Progenitor cell of endocrine pancreas (in vitro differentiated cells): ENCODE data around the gene FMN2. TPM values are rescaled to one million over a fixed set of nuclear protein-coding genes. Genes with fewer than 3 reads are reported as not detected.

ENCODE experiments used
- DNase-seq: peaks from one replicate; pipeline ENCODE4 v3.0.0; 2021; ENCODE audit warnings: low spot score; ENCODE audit not compliant: unreplicated experiment
- H3K27ac Mint-ChIP-seq: 2 replicates; pipeline ENCODE4 v1.8.0; 2021; ENCODE audit warnings: mild to moderate bottlenecking, moderate library complexity, mixed read lengths
- H3K27me3 Mint-ChIP-seq: 2 replicates; pipeline ENCODE4 v1.8.0; 2021; ENCODE audit warnings: mixed read lengths
- H3K36me3 Mint-ChIP-seq: 2 replicates; pipeline ENCODE4 v1.8.0; 2022; ENCODE audit warnings: mixed read lengths; ENCODE audit not compliant: insufficient read depth
- H3K4me1 Mint-ChIP-seq: 2 replicates; pipeline ENCODE4 v1.8.0; 2021; ENCODE audit warnings: low read depth, mixed read lengths
- H3K4me3 Mint-ChIP-seq: 2 replicates; pipeline ENCODE4 v1.8.0; 2021; ENCODE audit warnings: low read depth, mild to moderate bottlenecking, moderate library complexity, mixed read lengths
- H3K9me3 Mint-ChIP-seq: 2 replicates; pipeline ENCODE4 v1.8.0; 2021; ENCODE audit warnings: low read depth, mixed read lengths
- total RNA-seq: library from RNA; stranded (reverse); gene quantifications from 2 replicates; pipeline ENCODE4 v1.2.1, GENCODE V29; 2021
- TF ChIP-seq, protein P1 (sequence below): fragments of 200-600 bp; sonication (generic); IDR thresholded peaks from one replicate; pipeline ENCODE4 v1.5.0; 2021; ENCODE audit warnings: antibody characterized with exemption, mild to moderate bottlenecking; ENCODE audit not compliant: unreplicated experiment

The FMN2 gene
- total RNA-seq, 1 donor from 2014 or later: 3.2 TPM

DNA sequence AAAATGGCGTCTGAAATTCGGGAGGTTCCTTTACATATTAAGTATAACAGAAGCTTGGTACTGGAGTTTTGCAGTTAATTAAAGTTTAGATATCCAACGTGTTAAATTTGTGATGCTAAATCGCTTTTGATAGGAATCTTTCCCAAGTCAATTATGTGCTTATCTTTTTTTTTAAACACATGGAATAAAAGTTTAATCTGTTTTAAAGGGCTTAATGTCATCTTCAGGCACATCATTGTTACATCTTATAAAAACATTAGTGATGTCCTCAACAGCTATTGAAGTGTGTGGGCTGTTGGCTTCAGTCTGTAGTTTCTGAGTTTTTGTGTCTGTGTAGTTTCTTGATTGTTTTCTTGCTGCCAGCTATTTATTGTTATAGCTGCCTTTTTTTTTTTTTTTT, 5.3 kb downstream of the FMN2 start:
- TF ChIP-seq, protein P1, sequence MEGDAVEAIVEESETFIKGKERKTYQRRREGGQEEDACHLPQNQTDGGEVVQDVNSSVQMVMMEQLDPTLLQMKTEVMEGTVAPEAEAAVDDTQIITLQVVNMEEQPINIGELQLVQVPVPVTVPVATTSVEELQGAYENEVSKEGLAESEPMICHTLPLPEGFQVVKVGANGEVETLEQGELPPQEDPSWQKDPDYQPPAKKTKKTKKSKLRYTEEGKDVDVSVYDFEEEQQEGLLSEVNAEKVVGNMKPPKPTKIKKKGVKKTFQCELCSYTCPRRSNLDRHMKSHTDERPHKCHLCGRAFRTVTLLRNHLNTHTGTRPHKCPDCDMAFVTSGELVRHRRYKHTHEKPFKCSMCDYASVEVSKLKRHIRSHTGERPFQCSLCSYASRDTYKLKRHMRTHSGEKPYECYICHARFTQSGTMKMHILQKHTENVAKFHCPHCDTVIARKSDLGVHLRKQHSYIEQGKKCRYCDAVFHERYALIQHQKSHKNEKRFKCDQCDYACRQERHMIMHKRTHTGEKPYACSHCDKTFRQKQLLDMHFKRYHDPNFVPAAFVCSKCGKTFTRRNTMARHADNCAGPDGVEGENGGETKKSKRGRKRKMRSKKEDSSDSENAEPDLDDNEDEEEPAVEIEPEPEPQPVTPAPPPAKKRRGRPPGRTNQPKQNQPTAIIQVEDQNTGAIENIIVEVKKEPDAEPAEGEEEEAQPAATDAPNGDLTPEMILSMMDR: no peak
- H3K4me3 Mint-ChIP-seq: no peak overlapping the region

GRCh38 chr1:240098534-240098933, 6.9 kb downstream of the FMN2 start:
- TF ChIP-seq, protein P1: no peak
- Mint-ChIP-seq H3K27ac (no peak overlapping the region), H3K27me3 (peaks cover 64% of the 10 kb centered on the region)

More for the DNA sequence above, 5.3 kb downstream of the FMN2 start:
- Mint-ChIP-seq H3K36me3 (no peaks in the 10 kb centered on the region), H3K27me3 (peaks cover 61% of the 10 kb centered on the region), H3K27ac (no peak overlapping the region), H3K4me1 (no peaks in the 10 kb centered on the region), H3K9me3 (no peaks in the 10 kb centered on the region)
- DNase-seq: no peak

GRCh38 chr1:240099329-240099728, 7.6 kb downstream of the FMN2 start:
- no peak for DNase-seq
- H3K27ac Mint-ChIP-seq: no peak overlapping the region
- peaks cover 60% of the 10 kb centered on the region for H3K27me3 Mint-ChIP-seq
- no peak overlapping the region for H3K4me3 Mint-ChIP-seq
- no peaks in the 10 kb centered on the region for H3K4me1 Mint-ChIP-seq
- no peaks in the 10 kb centered on the region for H3K9me3 Mint-ChIP-seq
- TF ChIP-seq, protein P1: no peak
- no peaks in the 10 kb centered on the region for H3K36me3 Mint-ChIP-seq

More at GRCh38 chr1:240098534-240098933, 6.9 kb downstream of the FMN2 start:
- no peaks in the 10 kb centered on the region for H3K36me3 Mint-ChIP-seq
- H3K9me3 Mint-ChIP-seq: no peaks in the 10 kb centered on the region
- no peak for DNase-seq
- H3K4me3 Mint-ChIP-seq: no peak overlapping the region
- no peaks in the 10 kb centered on the region for H3K4me1 Mint-ChIP-seq

GRCh38 chr1:240099748-240100147, 8.1 kb downstream of the FMN2 start:
- H3K4me3 Mint-ChIP-seq: no peak overlapping the region
- H3K27ac Mint-ChIP-seq: no peak overlapping the region
- H3K9me3 Mint-ChIP-seq: no peaks in the 10 kb centered on the region
- no peaks in the 10 kb centered on the region for H3K4me1 Mint-ChIP-seq
- no peak for DNase-seq
- no peaks in the 10 kb centered on the region for H3K36me3 Mint-ChIP-seq
- TF ChIP-seq, protein P1: no peak
- peaks cover 59% of the 10 kb centered on the region for H3K27me3 Mint-ChIP-seq

DNA sequence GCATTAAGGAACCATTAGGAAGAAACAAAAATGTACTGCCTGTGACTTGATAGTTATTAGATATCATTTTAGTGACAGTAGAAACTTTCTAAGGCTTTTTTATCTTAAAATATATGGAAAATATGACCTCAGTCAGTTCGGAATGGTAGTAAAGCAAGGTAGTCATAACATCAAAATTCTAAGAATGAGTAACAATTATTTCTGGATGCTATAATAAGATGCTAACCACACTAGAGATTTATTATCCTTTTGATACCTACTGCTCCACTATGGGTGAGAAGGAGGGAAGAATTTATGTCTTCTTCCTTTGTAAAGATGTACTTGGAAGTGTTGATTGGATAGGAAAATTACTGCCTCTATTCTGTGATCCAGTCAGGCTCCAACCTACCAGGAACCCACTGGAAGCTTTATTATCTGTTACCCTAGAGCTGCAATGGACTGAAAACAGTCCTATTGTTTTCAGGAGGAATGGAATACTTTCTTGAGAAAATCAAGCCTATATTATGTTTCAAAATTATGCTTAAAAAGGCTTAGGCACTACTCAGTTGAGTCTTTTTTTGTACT, 8.8 kb downstream of the FMN2 start:
- no peak overlapping the region for H3K4me3 Mint-ChIP-seq
- H3K9me3 Mint-ChIP-seq: no peaks in the 10 kb centered on the region
- no peak for DNase-seq
- peaks cover 55% of the 10 kb centered on the region for H3K27me3 Mint-ChIP-seq
- no peaks in the 10 kb centered on the region for H3K4me1 Mint-ChIP-seq
- TF ChIP-seq, protein P1: no peak
- H3K36me3 Mint-ChIP-seq: no peaks in the 10 kb centered on the region
- no peak overlapping the region for H3K27ac Mint-ChIP-seq
